IPS DF 4.7 (cell line): ENCODE results near the gene TMEM240.
"Not testable (repeated sequence)": the region's sequence is repeated elsewhere in the genome, so short reads cannot be mapped to it uniquely, and the experiment has no call there.

Experiments used
- DNase-seq: peaks from one replicate; pipeline ENCODE4 v3.0.0-alpha.2; 2013; ENCODE audit warnings: low spot score; ENCODE audit errors: extremely low read depth

The TMEM240 gene

DNA sequence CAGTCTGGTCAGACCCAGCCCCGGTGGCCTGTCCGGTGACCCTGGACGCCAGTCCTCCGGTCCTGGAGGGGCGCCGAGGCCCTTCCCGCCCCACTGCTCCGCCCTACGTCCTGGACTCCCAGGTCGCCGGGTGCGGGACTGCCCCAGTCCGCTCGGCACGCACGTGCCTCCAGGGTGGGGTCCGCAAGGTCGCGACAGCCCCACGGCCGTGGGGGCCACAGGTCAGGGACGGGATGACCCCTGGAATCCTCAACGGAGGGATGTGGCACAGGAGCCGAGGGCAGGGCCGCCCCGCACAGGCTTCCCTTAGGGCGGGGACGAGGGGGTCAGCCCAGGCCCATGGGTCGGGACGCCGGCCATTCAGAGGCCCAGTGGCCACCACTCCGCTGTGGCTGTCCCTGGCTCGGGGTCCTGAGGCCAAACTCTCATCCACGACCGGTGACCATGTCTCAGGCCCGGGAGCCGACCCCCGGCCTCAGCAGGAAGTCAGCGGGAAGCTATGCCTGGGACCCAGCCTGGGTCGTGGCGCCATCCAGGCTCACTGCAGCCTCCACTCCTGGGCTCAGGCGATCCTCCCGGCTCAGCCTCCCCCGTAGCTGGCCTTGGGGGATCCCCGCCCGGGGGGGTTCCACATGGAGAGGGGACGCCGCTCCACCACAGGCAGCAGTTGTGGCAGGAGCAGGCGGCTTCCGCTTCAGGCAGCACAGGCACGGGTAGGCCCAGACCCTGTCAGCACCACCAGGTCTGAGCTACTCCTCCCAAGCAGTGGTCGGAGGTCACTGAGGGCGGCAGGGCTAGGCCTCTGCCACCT, 599 bp upstream of the TMEM240 start:
- DNase-seq = no peak

DNA sequence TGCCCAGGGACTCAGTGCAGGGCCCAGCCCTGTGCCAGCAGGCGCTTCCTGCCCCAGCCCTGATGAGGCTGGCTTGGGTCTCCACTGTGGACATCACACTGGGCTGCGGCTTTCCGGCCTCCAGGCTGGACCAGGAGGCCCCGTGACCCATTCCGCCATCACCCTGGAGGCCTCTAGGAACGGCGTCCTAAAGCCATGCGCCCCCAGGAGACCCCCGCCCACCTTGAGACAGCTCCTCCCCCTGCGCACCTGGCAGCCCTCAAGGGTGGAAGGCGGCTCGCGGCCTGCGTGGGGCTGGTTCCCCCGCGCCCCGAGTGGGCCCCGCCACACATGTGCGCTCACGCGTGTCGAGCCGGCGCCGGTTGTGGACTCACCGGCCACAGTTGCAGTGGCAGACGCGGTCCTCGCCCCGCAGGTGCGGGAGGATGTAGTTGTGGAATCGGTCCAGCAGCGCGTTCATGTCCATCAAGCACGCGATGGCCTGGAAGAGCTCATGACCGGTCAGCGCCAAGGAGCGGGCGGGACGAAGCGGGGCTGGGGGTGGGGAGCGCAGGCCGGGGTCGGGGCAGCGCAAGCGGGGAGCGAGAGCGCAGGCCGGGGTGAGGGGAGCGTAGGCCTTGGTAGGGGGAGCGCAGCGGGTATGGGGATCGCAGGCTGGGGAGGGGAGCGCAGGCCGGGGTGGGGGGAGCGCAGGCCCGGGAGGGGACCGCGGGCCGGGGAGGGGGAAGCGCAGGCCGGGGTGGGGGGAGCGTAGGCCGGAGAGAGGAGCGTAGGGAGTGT, 924 bp downstream of the TMEM240 start:
- DNase-seq = no peak

GRCh38 chr1:1538989-1539309, 1.5 kb downstream of the TMEM240 start:
- DNase-seq = no peak

DNA sequence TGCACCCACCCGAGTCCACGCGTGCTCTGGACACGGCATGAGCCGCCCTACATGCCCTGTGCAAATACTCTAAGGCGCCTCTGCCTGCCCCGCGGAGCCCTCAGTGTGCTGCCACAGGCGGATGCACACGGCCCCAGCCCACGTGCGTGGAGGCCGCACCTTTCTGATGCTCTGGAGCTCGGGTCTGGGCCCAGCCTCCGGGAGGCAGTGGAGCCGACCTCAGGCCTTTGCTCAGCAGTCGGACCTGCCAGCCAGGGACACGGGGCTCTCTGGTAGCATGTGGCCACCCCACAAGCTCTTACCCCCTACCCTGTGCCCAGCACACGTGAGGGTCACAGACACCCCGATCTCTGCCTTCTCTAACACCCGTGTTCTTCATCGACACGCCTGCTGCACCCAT, 2.1 kb downstream of the TMEM240 start:
- DNase-seq = no peak

- no peak for DNase-seq
Observed at GRCh38 chr1:1537626-1538250, 2.7 kb downstream of the TMEM240 start.

DNA sequence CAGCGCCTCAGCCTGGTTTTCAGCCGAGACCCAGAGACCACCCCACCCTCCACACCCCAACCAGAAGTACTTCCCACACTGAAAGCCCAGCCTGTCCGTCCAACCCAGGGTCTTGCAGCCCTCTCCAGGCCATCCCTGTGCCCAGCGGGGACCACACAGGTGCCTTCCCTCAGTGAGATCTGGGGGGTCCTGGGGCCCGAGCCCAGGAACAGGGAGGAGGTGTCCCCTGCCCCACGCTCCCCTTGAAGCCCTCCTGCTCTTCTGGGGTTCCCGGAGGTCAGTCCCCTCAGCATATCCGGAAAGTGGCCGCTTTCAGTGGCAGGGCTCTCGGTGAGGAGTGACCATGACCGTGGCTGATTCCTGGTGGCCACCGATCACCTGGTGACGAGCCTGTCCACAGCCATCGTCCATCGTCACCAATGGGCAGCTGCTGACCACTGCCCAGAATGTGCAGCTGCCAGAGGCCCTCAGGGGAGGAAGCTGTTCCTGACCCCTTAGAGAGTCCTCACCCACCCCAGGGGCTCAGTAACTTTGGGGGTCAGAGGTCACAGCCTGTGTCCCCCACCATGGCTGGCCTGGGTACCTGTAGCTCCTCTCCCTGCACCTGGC, 3.4 kb downstream of the TMEM240 start:
- no peak for DNase-seq

DNA sequence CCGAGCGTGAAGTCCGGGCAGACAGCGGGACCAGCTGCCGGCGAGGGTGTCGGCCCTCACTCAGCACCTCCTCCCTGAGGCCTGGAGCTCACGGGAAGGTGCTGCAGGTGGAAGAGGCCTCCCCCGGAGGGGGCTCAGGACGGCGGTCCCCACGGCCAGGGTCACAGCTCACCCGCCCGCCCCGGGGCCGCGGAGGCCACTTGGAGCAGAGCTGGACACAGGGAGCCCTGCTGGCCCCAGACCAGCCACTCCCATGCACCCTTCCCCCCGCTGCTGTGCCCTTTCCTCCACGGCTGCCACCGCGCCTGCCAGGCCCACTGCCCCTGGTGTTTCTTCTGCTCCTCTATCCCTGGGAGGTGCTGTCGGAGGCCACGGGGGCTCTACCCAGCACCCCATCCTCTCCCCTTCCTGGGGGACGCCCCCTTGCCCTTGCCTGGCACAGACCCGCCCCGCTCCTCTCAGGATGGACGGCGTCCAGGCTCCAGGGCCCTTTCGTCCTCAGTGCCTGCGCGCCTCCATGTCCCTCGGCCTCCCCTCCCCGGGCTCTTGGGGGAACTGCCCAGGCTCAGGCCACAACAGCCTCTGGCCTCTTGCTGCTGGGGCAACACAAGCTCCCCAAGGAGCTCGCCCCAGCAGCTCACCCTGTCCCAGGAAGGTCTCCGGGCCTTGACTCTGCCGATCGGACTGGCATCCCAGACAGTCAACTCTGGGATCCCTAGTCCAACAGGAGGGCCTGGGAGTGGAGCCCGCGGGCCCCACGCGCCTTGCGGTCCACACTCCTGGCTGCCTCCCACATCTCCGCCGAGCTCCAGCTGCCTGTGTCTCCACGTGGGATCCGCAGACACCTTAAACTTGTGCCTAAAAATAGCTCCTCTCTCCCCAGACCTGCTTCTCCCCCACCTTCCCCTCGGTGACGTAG, 4.1 kb downstream of the TMEM240 start:
- DNase-seq = no peak

DNA sequence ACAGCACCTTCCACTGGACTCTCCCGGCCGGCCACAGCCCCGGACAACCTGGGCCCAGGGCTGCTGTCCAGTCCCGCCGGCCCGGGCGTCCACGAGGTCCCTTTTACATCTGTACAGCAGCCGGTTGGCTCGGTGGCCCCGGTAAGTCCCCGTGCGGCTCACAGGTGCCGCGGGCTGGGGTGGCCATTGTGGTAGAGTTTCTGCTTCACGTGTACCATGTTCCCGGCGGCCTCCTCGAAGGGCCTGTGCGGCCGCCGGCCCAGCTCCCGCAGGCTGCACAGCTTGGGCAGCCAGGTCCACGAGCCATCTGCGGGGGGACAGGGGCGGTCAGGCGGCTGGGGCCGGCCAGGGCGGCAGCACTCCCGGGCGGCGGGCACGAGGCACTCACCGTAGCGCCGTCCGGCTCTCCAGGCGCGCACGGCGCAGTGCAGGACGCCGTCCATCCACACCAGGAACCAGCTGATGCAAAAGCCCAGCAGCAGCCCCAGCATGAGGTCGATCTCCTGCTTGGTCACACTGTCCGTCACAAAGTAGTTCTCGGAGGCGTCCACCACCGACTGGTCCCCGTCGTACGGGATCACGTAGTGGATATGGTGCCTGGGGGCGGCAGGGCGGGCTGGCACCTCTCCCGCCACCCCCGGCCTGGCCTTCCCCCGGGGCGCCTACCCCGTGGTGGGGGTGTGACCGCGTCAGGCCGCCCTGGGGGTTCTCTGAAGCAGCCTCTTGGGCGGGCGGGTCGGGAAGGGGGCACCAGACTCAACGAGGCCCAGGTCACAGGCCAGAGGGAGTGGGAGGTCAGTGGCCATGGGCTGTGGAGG, 5.0 kb downstream of the TMEM240 start:
- DNase-seq = no peak

DNA sequence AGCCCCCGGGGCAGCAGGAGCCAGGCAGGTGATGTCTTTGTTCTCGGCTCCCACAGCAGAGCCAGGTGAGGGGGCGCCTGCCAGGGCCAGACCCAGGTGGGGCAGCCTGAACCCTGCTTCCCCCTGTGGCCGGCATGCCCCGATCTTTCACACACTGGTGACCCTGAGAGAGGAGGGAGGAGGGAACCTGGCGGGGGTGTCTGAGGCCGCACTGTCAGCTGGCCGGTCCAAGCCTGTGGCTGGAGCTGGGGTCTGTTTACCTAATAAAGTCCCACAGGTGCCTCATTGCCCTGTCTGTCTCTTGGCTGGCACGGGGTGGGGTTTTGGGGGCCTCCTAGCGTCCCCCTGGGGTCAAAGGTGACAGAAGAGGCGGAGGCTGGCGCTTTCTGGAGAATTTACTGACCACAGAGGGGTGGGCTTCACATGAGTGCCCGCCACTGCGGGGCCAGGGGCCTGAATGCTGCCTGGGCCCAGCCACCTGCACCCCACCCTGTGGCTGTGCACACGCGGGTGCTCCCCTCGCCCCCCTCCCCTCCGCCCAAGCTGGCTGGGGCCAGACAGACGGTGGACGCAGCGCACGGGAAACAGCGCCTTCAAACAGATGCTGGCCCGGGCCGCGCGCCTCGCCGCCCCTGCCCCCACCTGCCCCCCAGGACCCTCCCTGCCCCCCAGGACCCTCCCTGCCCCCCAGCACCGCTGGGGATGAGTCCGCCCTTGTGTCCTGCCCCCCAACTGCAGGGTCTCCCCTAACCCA, 5.8 kb downstream of the TMEM240 start:
- no peak for DNase-seq

DNA sequence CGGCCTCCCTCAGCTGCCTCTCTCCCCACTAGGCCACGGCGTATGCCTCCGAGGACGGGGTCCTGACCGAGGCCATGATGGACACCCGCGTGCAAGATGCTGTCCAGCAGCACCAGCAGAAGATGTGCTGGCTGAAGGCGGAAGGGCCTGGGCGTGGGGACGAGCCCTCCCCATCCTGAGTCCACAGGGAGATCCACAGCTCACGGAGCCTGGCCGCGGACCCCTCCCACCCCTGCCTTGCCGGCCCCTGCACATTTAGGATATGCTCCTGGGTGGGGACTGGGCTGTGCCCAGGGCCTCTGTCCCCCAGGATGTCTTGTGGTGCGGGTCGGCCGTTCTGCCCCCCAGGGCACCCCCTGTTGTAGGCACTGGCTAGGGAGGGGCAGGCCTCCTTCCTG, 6.5 kb downstream of the TMEM240 start:
- not testable (repeated sequence) for DNase-seq

DNA sequence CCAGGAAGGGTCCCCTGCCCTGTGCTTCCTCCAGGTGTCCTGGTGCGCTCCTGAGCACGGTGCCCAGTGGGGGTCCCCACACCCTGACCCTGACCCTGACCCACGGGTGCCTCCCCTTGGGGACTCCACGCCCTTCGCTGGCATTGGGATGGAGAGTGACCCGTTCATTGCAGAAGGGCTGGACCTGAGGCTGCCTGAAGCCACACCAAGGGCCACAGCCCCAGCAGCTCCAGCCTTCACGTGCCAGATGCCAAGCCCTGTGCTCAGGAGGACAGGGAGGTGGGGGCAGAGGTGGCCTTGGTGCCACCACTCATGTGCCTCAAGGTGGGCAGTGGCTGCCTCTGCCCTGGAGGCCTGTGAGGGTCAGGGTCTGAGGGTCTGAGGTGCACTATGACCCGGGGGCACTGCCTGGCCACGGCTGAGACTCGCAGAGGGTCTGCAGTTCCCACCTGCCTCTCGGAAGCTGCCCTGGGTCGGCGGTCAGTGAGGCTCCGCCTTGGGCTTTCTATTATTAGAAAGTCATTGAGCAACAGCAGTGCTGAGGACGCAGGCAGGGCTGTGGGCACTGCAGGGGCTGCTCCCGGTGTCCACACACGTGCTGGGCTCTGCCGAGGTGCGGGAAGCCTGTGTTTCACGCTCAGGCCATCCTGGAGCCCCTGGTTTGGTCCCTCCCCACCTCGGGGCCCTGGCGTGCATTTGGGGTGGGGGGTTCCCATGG, 7.1 kb downstream of the TMEM240 start:
- not testable (repeated sequence) for DNase-seq

DNA sequence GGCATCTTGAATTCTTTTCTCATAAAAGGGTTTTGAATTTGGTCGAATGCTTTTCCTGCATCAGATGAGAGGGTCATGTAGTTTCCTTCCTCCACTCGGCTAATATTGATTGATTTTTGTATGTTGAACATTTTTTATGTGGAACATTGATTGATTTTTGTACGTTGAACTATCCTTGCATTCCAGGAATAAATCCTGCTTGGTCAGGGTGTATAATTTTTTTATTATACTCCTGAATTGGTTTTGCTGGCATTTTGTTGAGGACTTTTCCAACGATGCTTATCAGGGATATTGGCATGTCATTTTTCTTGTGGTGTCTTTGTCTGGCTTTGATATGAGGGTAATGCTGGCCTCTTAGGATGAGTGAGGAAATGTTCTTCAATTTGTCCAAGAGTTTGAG, 8.5 kb downstream of the TMEM240 start:
- DNase-seq = no peak

- no peak for DNase-seq
Observed at GRCh38 chr1:1529936-1530335, 10.5 kb downstream of the TMEM240 start.

DNA sequence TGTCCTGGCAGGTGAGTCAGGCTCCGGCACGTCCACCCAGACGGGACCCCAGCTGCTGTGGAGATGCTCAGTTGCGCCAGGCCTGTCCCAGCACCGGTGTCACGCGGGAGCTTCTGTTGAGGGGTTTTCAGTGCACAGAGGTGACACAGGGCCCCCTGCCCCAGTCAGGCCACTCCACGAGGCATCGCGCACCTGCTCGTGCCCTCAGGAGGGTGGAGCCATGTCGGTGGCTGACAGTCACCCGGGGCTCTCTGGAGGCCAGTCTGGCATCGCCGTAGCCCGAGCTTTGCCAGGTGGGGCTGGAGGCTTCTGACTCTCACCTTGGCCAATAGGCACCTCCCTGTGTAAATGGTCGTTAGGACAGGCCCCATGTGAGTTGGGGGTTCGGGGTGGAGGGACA, 11.1 kb downstream of the TMEM240 start:
- DNase-seq = no peak

GRCh38 chr1:1528301-1529267, 11.8 kb downstream of the TMEM240 start:
- no peak for DNase-seq

GRCh38 chr1:1527092-1527816, 13.2 kb downstream of the TMEM240 start:
- no peak for DNase-seq

DNA sequence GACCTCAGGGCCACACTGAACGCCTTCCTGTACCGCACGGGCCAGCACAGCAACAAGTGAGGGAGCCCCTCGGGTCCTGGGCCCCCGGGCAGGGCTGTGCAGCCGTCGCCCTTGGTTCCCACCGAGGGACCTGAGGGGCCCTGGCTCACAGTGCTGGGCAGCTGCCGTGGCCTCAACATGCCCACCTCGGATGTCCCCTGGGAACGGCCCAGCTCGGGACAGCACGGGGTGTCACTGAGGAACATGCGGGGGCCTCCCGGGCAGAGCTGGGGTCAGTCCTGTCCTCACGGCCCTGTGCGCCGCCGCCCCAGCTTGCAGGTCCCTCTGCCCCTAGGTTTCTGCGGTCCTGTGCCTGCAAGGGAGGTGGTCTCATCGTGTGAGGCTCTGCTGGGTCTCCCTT, 13.9 kb downstream of the TMEM240 start:
- not testable (repeated sequence) for DNase-seq
